HG03354 (cell line): ENCODE data around the gene RPS21.
"Not testable (repeated sequence)": the region's sequence is repeated elsewhere in the genome, so short reads cannot be mapped to it uniquely, and the experiment has no call there.

Source experiments
- ATAC-seq: cut with Tn5 transposase; IDR thresholded peaks from one replicate; pipeline ENCODE4 v1.9.1; 2021; ENCODE audit warnings: mild to moderate bottlenecking; ENCODE audit not compliant: unreplicated experiment, poor library complexity, severe bottlenecking

The RPS21 gene

DNA sequence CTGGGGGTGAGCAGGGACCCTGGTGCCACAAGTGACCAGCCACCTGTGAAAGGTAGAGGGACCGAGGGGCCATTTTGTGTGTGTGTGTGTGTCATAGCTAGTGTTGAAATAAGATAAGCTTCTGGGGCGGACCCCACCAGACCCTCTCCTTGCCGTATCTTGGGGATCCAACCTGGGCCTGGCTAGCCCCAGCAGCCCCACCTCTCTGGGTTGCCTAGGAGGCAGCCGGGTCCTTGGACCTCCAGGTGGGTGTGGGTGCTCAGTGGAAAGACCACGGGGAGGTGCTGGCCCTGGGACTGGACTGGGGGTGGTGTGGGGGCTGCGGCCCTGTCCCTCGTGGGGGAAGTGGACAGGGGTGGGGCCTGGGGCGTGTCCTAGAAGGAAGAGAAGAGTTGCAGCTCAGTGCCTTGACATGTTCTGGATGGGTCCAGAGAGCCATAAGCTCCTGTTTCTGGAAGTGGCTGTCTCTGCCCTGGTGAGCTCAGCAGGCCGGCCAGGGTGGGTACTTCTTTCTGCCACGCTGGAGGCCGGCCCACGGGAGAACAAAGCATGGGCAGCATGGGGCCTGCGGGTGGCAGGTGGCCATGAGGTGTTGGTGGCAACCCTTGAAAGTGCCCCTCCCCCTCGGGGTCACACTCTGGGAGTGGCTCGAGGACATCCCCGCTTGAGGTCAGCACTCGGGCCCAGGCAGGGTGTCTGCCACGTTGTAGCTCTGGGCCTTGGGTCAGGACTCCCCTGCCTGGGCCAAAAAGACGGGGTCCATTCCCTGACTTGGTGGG lies 32.0 kb downstream of the RPS21 start:
- ATAC-seq: no peak

DNA sequence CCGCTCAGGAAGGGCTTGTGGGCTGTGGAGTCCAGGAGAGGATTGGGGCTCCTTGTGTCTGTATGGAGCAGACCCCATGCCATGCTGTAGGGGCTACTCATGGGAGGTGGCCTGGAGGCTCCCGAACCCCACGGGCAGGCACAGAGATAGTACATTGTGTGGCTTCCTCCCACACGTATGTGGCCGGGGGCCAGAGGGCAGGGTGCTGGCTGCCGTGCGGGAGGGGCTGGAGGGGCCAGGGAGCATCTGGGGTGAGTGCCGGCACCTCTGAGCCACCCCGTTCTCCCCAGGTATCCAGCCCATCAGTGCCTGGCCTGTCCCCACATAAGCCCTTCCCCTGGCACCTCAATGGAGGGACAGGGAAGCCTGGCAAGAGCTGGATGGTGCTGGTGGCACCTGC lies 32.9 kb downstream of the RPS21 start:
- no peak for ATAC-seq

DNA sequence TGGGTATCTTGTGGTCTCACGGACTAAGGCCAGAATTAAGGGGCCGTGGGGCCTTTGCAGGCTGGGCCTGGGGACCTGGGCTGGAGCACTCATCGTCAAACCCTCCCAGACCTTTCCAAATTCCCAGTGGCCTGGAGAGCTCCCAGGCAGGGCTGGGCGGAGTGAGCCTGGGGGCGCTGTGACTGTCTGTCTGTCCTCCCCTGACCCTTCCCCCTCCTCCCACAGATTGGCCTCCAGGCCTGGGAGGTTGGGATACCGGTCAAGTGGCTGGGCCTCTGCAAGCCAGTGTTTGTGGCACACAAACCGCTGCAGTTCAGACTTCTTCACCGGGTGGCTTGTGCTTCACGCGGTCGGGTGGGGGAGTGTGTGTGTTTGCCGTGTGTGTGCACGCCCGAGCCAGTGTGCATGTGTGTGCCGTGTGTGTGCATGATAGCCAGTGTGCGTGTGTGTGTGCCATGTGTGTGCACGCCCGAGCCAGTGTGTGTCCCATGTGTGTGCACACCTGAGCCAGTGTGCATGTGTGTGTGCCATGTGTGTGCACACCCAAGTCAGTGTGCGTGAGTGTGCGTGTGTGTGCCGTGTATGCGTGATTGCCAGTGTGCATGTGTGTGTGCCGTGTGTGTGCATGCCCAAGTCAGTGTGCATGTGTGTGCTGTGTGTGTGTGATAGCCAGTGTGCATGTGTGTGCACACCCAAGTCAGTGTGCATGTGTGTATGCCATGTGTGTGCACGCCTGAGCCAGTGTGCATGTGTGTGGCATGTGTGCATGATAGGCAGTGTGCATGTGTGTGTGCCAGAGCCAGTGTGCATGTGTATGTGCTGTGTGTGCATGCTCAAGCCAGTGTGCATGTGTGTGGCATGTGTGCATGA lies 34.2 kb downstream of the RPS21 start:
- ATAC-seq: no peak

DNA sequence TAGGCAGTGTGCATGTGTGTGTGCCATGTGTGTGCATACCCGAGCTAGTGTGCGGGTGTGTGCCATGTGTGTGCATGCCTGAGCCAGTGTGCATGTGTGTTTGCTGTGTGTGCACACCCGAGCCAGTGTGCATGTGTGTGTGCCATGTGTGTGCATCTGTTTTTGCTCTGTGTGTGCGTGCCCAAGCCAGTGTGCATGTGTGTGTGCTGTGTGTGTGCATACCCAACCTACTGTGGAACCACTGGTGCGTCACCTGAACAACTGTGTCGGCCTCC lies 34.8 kb downstream of the RPS21 start:
- no peak for ATAC-seq

DNA sequence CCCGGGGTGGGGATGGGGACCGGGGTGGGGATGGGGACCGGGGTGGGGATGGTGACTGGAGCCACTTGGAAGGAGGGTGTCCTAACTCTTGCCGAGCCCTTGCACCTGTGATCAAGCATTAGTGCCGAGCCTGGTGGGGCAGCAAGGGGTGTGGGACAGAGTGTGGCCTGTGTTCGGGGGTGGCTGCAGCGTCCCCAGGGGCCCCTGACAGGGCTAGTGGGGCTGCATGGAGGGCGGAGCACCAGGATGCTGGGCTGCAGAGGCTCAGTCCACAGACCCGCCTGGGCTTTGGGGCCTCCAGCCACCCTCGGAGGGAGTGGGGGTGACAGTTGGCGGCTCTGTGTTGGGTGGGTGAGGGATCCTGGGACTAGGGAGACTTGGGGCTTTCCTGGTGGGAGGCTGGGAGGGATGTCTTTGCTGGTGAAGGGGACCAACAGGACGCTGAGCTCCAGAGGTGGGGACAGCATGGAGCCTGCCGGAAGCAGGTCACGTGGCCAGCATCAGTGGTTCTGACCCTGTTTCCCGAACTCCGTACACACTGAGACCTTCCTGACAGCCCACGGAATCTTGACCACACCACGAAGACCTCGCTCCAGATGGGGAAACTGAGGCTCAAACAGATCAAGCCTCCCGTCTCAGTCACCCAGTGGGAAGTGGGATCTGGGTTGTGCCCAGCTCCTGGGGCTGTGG lies 35.9 kb downstream of the RPS21 start:
- no peak for ATAC-seq

DNA sequence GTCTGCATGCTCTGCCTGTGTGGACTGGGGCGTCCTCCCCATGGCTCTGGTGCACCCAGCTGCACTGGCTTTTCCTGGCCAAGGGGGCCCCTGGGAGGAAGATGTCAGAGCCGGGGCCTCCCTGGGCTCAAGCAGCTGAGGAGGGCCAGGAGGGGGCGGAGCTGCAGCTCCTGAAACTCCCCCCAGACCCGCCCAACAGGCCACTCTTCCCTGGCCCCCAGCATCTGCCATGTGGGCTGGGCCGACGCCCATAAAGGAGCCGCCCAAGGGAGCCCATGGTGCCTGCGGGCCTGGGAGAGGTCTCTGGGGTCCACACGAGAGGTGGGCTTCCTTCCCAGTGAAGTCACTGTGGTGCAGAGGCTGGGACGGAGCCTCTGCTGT lies 36.4 kb downstream of the RPS21 start:
- ATAC-seq: no peak

DNA sequence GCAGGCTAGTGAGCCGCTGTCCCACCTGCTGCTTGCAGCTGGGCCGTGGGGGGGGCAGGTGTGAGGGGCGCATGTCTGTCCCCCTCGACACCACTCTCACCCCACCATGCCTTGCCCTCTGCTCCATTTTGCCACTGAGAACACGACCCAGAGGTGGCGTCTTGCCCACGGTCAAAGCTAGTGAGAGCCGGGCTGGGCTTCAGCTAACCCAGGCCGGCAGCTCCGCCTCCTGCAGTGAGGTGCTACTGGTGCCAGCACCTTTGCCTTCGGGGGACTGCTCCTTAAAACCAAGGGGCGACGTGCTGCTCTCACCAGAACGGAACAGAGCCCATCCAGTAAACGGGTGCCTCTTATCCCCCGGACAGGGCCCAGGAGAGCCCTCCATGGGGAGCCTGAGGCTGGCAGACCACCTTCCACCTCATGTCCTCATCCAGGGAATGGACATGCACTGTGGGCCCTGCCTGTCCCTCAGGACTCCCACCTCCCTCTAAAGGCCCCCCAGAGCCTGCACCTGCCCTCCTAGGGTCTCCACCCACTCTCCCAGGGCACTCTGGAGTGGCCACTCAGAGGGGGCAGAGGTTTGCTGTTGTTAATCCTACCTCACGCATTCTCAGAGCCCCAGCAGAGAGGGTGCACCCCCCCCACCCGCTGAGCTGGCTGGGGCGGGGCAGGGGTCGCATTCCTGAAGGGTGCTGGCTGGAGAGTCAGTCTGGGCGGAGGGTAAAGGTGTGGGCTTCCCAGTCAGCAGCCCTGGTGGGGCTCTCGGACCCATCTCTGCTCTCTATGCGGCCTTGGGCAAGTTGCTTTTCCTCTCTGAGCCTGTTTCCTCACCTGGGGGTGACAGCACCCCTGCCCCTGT lies 37.6 kb downstream of the RPS21 start:
- ATAC-seq: no peak

DNA sequence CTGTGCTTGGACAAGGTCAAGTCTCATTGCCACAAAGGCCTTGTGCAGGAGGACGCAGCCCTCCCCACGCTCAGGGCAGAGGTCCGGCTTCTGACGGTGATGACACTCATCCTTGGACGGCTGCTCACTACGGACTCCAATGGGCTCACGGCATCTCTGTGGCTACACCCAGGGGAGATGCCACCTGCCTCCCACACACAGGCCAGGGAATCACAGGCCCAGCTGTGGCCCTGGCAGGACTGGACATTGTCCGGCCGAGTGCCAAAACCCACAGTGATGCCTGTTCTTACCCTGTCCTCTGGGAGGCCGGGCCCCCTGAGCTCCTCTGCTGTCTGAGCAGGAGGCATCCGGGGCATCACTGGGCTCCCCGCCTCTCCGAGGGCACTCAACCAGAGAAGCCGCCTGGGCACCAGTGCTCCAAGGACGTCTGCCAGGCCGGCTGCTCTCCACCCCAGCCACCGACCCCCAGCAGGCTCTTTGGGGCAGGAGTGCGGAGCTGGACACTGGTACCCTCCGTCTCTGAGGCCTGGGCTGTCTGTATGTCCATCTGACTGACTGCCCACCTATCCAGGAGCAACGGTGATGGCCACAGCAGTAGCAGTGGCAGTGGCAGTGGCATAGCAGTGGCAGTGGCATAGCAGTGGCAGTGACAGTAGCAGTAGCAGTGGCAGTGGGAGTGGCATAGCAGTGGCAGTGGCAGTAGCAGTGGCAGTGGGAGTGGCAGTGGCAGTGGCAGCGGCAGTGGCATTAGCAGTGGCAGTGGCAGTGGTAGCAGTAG lies 38.6 kb downstream of the RPS21 start:
- no peak for ATAC-seq

DNA sequence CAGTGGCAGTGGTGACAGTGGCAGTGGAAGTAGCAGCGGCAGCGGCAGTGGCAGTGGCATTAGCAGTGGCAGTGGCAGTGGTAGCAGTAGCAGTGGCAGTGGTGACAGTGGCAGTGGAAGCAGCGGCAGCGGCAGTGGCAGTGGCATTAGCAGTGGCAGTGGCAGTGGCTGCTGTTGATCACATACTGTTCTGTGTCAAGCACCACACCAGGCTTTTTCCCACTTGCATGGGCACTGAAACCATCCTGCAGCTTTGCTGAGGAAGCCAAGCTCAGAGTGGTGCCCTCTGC lies 39.1 kb downstream of the RPS21 start:
- not testable (repeated sequence) for ATAC-seq

DNA sequence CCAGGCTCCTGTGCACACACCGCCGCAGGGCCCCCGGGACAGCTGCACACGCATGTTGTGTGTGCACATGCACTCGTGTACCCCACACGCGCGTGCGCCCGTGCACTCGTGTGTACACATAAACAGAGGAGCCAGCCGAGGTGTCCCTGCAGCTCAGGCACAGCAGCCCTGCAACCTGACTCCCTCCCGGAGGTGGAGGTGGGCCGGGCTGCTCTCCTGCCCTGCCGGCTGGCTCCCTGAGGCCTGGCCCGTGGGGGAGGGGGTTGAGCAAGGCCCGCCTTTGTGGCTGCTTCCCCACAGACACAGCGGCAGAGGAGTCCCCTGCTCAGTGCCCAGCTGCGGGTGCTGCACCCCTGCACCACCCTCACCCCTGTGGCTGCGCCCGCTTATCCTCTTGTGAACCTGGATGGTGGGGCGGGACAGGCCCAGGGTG lies 39.8 kb downstream of the RPS21 start:
- ATAC-seq: no peak

DNA sequence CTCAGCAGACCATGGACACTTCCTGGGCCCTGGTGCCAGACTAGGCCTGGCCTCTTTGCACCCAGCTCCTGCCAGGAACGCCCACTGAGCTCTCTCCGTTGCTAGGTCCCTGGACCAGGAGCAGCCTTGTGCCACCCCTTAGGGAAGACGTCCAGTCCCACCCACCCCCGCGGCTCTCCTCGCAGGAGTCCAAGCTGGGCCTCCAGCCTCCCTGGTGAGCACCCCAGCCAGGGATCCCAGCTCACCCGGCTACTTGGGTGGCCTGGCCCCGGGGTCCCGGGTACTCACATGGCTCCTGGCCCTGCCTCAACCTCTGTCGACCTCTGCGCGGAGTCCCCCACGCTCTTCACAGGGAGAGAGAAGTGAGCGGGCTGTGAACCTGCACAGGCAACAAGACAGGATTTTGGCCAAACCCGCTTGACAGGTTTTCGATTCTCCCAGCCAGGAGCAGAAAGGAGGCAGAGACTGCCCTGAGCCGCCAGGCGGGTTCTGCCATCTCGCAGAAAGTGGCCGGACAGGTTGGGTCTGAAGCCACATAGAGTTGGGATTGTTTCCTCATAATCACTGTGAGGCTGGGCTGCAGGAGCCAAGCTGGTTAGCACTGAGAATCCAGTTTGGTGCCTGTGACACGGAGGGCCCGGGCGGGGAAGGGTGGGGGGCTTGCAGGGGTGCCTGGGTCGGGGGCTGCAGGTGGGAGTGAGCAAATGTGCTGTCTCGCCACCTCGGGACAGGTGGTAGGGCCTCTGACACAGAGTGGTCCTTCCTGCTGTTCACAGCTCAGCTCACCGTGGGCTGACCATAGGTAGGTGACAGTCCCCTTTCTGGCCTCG lies 40.5 kb downstream of the RPS21 start, which contains the start of gene RBBP8NL:
RBBP8NL (minus strand) TSS at position 368 of the 830 bp plus-strand sequence. CDS start 7,892 bp downstream, outside the sequence.
- ATAC-seq: no peak

DNA sequence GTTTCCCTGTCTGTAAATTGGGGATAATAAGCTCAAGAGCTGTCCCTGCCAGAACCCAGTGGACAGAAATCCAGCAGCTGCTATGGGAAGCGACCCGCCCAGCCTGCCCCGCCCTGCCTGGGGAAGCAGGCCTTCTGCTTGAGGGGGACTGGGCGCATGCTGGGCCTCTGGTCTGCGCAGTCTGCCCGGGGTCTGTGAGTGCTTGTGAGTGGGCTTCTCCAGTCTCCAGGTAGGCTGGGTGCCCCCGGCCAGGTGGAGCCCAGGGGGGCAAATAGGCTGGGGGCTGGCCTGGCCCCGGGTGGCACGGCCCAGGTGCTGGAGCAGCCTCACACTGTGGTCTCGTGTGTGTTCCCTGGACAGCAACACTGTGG lies 41.1 kb downstream of the RPS21 start:
- ATAC-seq: no peak

DNA sequence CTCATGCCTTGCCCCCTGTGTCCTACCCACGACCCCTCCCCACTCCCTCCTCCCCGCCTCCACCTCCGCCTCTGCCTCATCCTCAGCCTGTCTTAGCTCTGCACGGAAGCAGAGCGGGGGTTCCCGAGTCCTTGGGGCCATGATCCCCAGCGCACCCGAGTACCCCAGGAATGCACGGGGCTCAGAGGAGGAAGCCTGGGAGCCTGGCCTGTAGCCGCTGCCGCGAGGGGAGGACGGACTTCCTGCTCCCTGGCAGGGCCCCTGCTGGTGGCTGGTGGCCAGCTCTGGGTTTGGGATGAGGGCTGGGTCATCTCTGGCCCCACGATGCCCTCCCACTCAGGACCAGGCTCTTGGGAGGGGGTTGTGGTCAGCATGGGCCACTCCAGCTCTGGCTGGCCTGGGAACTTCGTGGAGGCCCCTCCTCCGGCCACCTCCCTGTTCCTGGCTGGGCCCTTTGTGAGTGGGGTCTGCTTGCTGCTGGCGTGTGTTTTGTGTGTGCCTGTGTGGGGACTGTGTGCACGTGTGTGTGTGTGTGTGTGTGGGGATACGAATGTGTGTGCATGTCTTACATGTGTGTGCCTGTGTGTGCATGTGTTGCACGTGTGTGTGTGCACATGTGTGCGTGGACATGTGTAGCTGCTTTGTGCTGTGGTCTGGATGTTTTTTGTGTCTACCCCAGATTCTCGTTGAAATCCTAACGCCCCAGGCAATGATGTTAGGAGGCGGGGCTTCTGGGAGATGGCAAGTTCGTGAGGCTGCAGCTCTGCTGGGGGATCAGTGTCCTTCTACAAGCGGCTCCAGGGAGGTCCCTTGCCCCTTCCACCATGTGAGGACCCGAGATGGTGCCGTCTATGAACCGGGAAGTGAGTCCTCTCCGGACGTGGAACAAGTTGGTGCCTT lies 41.7 kb downstream of the RPS21 start:
- ATAC-seq: no peak

DNA sequence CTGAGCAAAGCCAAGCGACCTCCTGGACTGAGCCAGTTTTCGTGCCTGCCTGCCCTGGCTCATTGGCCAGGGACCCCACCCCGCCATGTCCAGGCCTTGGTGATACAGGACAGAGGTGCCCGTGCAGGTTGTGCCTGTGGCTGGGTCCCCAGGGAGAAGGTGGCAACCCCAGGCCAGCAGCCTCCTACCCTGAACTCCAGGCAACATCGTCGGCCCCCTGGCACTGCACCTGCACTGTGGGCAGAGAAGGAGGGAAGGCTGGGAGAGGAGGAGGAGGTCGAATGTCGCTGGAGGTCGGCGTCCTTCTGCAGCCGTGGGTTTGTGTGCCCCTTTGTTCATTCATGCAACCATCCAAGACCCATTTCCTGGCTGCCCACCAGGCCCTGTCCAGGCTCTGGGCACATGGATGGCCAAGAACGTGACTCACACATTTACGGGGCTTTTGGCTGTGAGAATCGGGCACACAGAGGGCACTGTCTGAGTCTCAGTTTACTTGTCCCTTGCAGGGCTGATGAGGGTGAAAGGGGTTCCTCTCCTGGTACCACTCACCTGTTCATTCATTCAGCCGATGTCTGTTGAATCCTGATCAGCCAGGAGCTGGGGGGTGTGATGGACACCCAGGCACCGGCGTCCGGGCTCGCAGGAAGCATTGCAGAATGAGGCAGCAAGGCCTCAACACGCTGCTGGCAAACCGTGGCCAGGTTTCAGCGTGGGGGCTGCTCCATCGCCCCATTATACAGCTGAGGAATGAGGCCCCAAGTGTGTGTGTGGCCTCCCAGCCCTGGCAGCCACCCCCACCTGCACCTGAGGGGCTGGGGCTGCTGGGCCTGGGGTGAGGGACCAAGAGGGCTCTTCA lies 42.8 kb downstream of the RPS21 start:
- ATAC-seq: no peak

DNA sequence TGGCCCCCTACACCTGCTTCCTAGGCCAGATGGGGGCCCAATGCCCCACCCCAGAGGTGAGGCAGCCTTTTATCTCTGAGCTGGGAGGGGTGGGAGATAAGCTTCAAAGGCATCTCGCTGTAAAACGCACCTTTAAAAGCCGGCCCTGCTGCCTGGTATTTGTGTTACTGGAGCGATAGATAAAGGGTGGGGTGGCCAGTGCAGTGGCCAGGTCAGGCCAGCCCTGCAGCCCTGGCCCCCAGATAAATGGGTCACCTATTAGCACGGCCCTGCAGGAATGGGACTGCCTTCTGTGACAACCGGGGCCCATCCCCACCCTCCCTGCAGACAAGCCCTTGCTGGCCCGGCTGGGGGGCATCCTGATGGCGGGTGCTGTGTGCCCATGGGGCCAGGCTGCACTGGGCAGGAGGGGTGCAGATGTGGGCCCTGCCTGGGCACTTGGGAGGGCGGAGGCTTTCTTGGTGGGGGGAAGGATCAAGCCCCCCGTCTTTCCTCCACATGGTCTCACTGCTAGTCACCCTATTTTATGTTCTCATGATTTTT lies 43.5 kb downstream of the RPS21 start:
- ATAC-seq: no peak

DNA sequence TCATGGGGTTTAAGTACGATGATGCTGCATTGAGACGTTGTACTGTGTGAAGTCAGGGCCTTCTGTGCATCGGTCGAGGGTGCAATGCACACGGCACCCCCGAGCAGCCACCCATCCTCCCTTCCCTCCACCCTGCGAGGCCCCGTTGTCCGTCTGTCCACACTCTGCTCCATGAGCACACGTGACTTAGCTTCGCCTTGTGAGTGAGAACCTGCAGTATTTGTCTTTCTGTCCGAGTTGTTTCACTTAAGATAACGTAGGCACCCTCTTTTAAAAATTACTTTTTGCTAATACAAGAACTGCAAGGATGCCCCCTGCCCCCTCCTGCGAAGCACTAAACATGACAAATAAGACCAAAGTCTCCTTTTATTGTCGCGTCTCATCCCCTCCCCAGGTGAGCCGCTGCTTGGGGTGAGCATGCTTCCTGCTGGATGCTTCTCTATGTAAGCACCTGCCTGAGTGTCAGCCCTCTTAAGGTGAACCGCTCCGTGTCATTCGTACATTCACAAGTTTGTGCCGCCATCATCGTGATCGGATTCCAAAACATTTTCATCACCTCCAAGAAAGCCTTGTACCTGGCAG lies 44.1 kb downstream of the RPS21 start:
- ATAC-seq: no peak
